ENCODE measurements around the gene CYB5B. TPM values are rescaled to one million over a fixed set of nuclear protein-coding genes. Genes with fewer than 3 reads are reported as not detected.
A peak's percentile ranks its signal among the peaks of the same experiment; 100 is the strongest.

CYB5B gene
- total RNA-seq, result 34.9 TPM

DNA sequence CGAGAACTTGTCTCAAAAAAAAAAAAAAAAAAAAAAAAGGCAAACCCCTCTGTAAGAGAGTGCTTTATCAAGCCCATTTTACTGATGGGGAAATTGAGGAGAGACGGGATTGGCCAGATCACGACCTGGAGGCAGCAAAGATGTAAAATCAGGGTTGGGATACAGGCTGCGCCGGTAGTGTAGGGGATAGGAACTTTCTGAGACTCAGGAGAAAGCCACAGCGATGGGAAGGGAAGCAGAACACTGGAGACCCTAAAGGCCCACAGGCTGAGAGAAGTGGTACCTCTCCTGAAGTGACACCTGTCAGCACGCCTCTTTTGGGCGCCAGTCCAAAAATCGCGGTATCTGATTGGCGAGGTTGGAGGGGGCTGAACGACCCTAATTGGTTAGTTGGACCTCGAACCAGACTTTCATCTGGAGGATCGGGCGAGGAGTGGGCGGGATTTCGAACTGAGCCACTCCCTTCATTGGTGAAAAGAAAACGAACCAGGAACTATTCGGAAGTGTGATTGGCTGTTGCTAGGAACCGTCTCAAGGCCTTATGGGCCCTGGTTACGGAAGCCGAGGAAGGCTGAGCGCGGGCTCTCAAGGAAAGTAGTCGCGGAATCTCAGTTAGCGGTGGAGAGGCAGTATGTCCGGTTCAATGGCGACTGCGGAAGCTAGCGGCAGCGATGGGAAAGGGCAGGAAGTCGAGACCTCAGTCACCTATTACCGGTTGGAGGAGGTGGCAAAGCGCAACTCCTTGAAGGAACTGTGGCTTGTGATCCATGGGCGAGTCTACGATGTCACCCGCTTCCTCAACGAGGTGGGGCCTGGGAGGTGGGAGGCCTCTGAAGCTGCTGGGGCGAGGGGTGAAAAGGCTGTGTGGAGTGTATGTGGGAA lies at the start of gene CYB5B:
Gene CYB5B, plus strand, starts transcription at position 567 of the 882 bp plus-strand sequence. Its CDS starts 65 bp downstream, at position 632.
- DNase-seq, result peak; percentile 99

DNA sequence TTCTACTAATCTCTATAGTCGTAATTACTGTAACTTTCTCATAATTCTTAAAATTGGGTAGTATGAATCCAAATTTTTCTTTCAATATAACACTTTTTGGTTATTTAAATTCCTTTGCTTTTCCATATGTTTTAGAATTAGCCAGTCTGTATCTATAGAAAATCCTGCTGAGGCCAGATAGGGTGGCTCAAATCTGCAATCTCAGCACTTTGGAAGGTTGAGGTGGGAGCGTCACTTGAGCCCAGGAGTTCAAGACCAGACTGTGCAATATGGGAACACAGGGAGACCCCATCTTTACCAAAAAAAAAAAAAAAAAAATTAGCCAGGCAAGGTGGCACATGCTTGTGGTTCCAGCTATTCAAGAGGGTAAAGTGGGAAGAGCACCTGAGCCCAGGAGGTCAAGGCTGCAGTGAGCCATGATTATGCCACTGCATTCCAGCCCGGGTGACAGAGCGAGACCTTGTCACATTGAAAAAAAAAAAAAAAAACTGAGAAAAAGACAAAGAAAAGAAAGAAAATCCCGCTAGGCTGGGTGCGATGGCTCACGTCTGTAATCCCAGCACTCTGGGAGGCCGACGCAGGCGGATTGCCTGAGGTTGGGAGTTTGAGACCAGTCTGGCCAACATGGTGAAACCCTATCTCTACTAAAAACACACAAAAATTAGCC lies 47.9 kb upstream of the CYB5B start:
- DNase-seq, result no peak

- DNase-seq, result no peak
Measured at GRCh38 chr16:69378036-69378435, 46.4 kb upstream of the CYB5B start.

GRCh38 chr16:69378760-69379159 lies 45.7 kb upstream of the CYB5B start:
- no peak for DNase-seq

- DNase-seq, result no peak
Measured at GRCh38 chr16:69381231-69381630, 43.2 kb upstream of the CYB5B start.

- DNase-seq, result no peak
Measured at GRCh38 chr16:69382421-69382820, 42.0 kb upstream of the CYB5B start.

DNA sequence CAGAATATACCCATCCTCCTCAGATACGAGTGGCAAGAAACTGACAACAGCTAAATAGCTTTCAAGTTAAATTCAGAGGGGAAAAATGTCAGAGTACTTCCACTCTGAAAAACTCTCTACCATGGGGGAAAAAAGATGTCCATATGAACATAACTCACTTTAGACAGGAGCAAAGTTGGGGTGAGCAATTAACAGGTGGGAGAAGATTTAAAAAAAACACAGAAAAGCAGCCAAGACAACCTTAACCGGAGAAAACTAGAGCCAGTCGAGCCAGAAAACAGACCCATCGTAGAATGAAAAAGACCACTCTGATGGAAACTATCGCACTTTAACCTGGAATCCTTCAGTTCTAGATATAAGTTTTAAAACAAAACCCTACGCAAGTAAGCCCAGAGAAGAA lies 39.4 kb upstream of the CYB5B start:
- DNase-seq, result no peak

DNA sequence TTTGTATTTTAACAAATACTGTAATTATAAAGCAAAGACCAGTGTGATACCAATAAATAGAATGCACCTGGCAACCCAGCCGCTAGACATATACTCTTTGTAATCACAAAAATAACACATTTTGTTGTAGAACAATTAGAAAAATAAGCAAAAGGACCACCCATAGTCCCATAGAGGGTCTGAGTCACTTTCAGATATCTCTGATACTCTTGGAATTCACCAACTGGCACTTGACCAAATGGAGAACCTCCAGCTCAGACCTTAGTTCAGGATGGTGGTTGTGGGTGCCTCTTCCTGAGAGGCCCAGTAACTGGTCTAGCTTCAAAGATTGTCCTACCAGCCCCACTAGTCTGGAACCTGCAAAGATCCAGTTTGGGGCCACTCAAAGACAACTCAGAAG lies 37.8 kb upstream of the CYB5B start:
- DNase-seq, result no peak

DNA sequence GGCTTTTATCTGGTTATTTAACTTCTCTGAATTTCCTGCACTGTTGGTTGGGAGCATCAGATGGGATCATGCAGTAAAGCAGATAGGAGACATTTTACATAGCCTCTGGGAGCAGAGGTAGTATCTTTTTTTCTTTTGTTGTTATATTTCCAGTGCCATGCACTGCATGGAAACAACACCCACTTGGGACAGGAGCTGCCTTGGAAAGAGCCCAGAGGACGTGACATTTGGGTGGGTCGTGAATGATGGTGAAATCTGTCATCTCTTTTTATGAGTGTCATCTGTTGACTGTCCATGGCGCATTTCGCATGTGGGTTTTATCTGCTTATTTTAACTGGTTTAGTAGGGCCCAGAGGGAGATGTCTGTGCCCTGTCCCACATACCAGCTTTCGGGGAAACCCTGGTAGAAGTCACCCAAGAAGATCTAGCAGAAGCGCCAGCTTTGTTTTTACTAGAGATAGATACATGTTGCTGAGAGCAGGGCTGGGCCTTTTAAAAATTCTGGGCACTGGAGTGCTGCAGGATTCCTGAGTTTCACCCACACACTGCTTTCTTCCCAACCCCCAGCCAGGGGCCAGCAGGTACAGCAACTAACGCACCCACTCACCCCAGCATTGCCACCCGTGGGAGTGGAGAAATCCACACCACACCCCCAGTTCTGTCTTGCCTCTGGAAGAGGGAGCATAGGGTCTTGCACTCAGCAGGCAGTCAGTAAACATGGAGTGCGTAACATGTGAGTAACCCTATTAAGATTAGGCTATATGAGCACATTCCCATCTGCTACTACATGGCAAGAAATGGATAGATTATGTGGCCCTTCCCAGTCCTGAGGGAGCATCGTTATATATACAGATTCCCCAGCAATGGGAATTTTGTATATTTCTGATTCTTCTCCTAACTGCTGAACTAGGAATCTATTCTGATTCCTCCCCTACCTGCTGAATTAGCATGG lies 30.2 kb upstream of the CYB5B start:
- no peak for DNase-seq

DNA sequence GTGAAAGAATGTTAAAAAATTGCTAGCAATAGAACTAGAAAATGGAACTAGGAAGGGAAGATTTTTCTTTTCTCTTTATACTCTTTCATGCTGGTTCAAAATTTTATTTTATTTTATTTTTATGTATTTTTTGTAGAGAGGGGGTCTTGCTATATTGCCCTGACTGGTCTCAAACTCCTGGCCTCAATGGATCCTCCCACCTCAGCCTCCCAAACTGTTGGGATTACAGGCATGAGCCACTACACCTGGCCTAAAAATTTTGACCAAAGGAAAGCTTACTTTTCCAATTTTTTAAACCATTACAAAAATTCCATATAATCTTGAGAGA lies 28.6 kb upstream of the CYB5B start:
- no peak for DNase-seq

GRCh38 chr16:69396187-69397061 lies 28.0 kb upstream of the CYB5B start:
- DNase-seq, result peak; percentile 91

- DNase-seq, result peak; percentile 42
Measured at GRCh38 chr16:69397821-69398521, 26.4 kb upstream of the CYB5B start.

DNA sequence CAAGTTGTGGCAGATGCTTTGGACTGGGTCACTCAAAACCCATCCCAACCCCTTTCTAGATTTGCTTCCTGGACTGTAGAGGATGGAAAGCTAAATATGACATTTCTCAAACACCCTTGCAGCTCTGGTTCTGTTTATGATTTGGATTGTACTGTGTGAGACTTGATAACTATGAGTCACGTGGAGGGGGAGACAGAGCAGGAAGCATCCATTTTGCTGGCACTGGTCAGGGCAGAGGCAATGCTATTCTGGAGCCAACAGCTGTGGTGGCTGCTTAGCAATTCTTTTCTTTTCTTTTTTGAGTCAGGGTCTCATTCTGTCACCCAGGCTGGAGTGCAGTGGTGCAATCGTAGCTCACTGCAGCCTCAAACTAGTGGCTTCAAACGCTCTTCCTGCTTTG lies 25.1 kb upstream of the CYB5B start:
- DNase-seq, result no peak

GRCh38 chr16:69402439-69402838 lies 22.0 kb upstream of the CYB5B start:
- DNase-seq, result no peak

DNA sequence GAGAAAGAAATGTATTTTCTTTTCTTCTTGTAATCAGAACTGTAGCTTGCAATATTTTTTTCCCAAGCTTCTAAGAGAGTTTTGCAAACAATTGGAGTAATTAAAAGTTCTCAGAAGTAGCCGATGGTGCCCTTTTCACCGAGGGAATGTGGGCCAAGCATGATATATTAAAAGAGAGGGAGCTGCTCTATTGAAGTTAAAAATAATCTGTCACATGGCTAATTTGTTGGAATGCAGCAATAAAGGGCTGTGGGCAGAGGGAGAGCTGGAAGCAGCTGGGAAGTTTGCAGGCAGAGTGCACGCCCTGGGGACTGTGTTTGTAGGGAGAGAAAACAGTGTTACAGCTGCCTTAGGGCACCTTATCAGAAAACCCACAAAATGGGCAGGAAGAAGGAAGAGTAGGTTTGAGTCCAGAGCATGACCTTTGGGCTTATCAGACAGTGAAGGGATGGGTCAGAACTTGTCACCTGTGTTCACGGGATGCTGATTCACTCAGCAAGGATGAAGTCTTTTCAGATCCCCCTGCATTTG lies 20.1 kb upstream of the CYB5B start:
- DNase-seq, result peak; percentile 19

- no peak for DNase-seq
Measured at GRCh38 chr16:69405326-69405725, 19.1 kb upstream of the CYB5B start.

DNA sequence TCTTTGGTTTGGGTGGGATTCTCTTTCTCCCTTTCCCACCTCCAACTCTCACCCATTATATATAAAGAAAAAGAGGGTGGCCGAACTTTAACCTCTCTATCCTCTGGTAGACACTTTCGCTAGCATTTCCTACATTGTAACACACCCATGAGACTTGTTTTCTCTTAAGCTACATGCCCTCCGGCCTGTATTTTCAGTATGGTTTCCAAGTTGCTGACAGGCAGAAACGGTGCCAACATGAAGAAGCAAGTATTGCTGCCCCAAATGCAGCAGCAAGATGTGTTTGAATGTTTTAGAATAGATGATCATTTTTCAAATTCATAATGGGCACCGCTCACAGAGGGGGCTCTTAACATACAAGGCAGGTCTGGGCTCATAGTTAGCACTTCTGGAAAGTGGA lies 18.7 kb upstream of the CYB5B start:
- no peak for DNase-seq

DNA sequence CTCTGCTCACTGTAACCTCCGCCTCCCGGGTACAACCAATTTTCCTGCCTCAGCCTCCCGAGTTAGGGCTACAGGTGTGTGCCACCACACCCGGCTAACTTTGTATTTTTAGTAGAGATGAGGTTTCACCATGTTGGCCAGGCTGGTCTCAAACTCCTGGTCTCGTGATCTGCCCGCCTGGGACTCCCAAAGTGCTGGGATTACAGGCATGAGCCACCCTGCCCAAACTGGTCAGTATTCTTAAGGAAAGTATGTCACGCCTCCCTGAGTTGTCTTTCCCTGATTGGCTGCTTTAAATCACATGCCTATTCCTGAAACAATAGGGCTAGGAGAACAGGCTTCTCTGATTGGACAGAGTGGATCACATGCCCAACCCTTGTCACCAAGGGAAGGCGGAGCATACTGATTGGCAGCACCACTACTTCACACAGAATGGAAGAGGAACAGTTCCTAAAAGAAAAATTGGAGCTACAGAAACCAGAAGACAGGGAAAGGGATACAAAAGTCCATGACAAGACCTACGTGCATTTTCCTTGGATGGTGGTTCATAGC lies 17.6 kb upstream of the CYB5B start:
- DNase-seq, result no peak

GRCh38 chr16:69407702-69408323 lies 16.6 kb upstream of the CYB5B start:
- DNase-seq, result no peak

DNA sequence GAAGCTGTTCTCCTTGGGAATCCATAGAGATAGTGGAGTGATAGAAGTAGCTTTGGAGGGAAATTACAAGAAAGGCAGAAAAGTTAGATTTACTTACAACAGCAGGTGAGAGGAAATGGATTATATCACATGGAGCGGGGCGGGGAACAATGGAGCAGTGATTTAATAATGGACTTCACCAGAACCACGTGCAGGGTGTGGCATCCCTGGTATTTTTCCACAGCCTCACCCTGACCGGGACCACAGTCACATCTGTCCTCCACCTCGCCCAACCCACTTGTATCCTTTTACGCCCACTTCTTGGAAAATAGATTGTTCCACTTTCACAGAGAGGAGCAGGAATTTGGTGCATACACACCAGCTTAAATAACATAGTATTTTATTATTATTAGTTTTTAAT lies 15.9 kb upstream of the CYB5B start:
- no peak for DNase-seq
